Measurements from ENCODE around the gene LAIR2.

Gene LAIR2

DNA sequence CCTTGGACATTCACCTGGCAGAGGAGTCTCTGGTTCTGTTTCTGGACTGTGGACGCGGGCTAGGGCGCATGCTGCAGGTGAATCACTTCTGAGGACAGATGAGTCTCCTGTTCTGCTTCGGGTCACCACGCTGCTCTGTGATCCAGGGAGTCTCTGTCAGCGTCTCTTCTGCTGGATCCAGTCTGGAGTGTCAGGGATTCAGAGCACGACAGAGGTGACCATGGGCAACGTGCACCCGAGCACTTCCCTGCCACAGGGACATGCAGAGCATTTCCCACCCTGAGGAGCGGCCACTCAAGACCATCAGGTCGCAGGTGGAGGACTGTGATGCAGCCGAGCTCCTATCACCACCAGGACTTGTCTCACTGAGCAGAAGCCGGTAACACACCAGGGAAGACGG lies 46.6 kb downstream of the LAIR2 start:
- peaks cover 60% of the 10 kb centered on the region for H3K9me3 ChIP-seq (ENCODE audit: control insufficient read depth, insufficient read depth, low read length)
- H3K36me3 ChIP-seq (ENCODE audit: control insufficient read depth, insufficient read depth, low read length): no peaks in the 10 kb centered on the region
- H3K4me1 ChIP-seq (ENCODE audit: control insufficient read depth, insufficient read depth, low read length): no peaks in the 10 kb centered on the region
- H3K4me3 ChIP-seq (ENCODE audit: low read depth, low read length): no peak overlapping the region
- H3K27me3 ChIP-seq (ENCODE audit: control insufficient read depth, insufficient read depth, low read length): no peaks in the 10 kb centered on the region
- H3K9ac ChIP-seq (ENCODE audit: low read depth, low read length): no peak overlapping the region
- no peak overlapping the region for H3K27ac ChIP-seq (ENCODE audit: low read depth, low read length)

- no peaks in the 10 kb centered on the region for H3K4me1 ChIP-seq (ENCODE audit: control insufficient read depth, insufficient read depth, low read length)
- H3K9ac ChIP-seq (ENCODE audit: low read depth, low read length): no peak overlapping the region
- H3K36me3 ChIP-seq (ENCODE audit: control insufficient read depth, insufficient read depth, low read length): no peaks in the 10 kb centered on the region
- no peaks in the 10 kb centered on the region for H3K27me3 ChIP-seq (ENCODE audit: control insufficient read depth, insufficient read depth, low read length)
- no peak overlapping the region for H3K27ac ChIP-seq (ENCODE audit: low read depth, low read length)
- peaks cover 69% of the 10 kb centered on the region for H3K9me3 ChIP-seq (ENCODE audit: control insufficient read depth, insufficient read depth, low read length)
- H3K4me3 ChIP-seq (ENCODE audit: low read depth, low read length): no peak overlapping the region
These were observed 48.7 kb downstream of the LAIR2 start for GRCh38 chr19:54551293-54551692.

- H3K36me3 ChIP-seq (ENCODE audit: control insufficient read depth, insufficient read depth, low read length): no peaks in the 10 kb centered on the region
- no peaks in the 10 kb centered on the region for H3K4me1 ChIP-seq (ENCODE audit: control insufficient read depth, insufficient read depth, low read length)
- no peak overlapping the region for H3K27ac ChIP-seq (ENCODE audit: low read depth, low read length)
- no peak overlapping the region for H3K9ac ChIP-seq (ENCODE audit: low read depth, low read length)
- no peaks in the 10 kb centered on the region for H3K27me3 ChIP-seq (ENCODE audit: control insufficient read depth, insufficient read depth, low read length)
- H3K9me3 ChIP-seq (ENCODE audit: control insufficient read depth, insufficient read depth, low read length): peaks cover 71% of the 10 kb centered on the region
- H3K4me3 ChIP-seq (ENCODE audit: low read depth, low read length): no peak overlapping the region
These were observed 49.6 kb downstream of the LAIR2 start for GRCh38 chr19:54551950-54552912.

DNA sequence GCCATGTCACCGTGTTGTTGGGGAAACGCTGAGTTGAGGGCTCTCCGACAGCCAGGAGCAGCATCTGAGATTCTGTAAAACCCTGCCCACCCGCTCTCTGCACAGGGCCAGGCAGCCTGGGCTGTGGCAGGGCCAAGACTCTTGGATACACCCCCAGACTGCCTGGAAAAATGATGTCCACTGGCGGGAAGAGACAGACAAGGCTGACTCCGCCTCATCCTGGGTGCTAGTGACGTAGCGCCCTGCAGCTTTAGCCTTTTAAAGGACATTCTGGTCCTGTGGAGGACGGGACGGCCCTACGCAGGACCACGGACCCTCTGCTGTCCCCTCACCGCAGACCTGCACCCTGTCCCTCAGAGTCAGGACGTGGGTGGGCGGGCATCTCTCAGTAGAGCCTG lies 50.3 kb downstream of the LAIR2 start:
- H3K9me3 ChIP-seq (ENCODE audit: control insufficient read depth, insufficient read depth, low read length): peaks cover 75% of the 10 kb centered on the region
- H3K27ac ChIP-seq (ENCODE audit: low read depth, low read length): no peak overlapping the region
- H3K27me3 ChIP-seq (ENCODE audit: control insufficient read depth, insufficient read depth, low read length): no peaks in the 10 kb centered on the region
- H3K36me3 ChIP-seq (ENCODE audit: control insufficient read depth, insufficient read depth, low read length): no peaks in the 10 kb centered on the region
- H3K4me3 ChIP-seq (ENCODE audit: low read depth, low read length): no peak overlapping the region
- no peak overlapping the region for H3K9ac ChIP-seq (ENCODE audit: low read depth, low read length)
- H3K4me1 ChIP-seq (ENCODE audit: control insufficient read depth, insufficient read depth, low read length): no peaks in the 10 kb centered on the region

DNA sequence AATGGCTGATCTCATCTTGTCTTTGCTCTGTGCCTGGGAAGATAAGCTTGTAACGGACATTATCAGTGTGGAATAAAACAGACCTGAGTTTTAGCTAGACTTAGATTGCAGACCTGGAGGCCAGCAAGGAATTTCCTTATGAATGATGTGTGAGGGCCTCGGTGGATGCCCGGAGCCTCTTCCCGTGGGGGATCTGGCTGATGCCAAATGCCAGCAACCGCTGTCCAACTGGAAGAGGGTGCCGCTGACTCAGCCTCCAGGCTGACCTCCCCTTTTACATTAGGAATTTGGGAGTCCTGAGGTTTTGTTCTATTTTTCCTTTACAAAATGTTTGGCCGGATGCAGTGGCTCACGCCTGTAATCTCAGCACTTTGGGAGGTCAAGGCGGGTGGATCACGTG lies 51.4 kb downstream of the LAIR2 start:
- H3K9ac ChIP-seq (ENCODE audit: low read depth, low read length): no peak overlapping the region
- H3K27me3 ChIP-seq (ENCODE audit: control insufficient read depth, insufficient read depth, low read length): no peaks in the 10 kb centered on the region
- H3K36me3 ChIP-seq (ENCODE audit: control insufficient read depth, insufficient read depth, low read length): no peaks in the 10 kb centered on the region
- H3K4me1 ChIP-seq (ENCODE audit: control insufficient read depth, insufficient read depth, low read length): no peaks in the 10 kb centered on the region
- no peak overlapping the region for H3K4me3 ChIP-seq (ENCODE audit: low read depth, low read length)
- peaks cover 82% of the 10 kb centered on the region for H3K9me3 ChIP-seq (ENCODE audit: control insufficient read depth, insufficient read depth, low read length)
- no peak overlapping the region for H3K27ac ChIP-seq (ENCODE audit: low read depth, low read length)

DNA sequence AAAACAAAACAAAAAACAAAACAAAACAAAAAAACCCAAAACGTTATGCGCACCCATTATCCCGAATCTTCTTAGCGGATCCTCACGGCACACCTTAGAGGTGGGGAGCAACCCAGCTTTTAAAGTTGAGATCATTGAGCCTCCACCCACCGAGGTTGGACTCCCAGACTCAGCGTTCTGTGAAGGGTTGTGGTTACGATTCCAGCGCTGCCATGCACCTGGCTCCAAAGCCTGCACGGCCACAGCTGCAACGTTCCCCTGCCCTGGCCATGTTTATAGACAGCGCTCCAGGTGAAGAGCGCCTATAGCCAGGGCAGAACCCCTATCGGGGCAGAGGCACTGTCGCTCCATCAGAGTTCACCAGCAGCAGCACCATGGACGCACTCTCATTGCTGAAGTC lies 52.3 kb downstream of the LAIR2 start:
- Histone ChIP-seq H3K4me1 (ENCODE audit: control insufficient read depth, insufficient read depth, low read length) (no peaks in the 10 kb centered on the region), H3K9me3 (ENCODE audit: control insufficient read depth, insufficient read depth, low read length) (peaks cover 79% of the 10 kb centered on the region), H3K4me3 (ENCODE audit: low read depth, low read length) (no peak overlapping the region; the same call in 1 of the 2 replicates), H3K27me3 (ENCODE audit: control insufficient read depth, insufficient read depth, low read length) (no peaks in the 10 kb centered on the region), H3K9ac (ENCODE audit: low read depth, low read length) (no peak overlapping the region), H3K36me3 (ENCODE audit: control insufficient read depth, insufficient read depth, low read length) (no peaks in the 10 kb centered on the region), H3K27ac (ENCODE audit: low read depth, low read length) (no peak overlapping the region)

GRCh38 chr19:54556194-54556593 lies 53.6 kb downstream of the LAIR2 start:
- no peak overlapping the region for H3K27ac ChIP-seq (ENCODE audit: low read depth, low read length)
- H3K9me3 ChIP-seq (ENCODE audit: control insufficient read depth, insufficient read depth, low read length): peaks cover 87% of the 10 kb centered on the region
- no peaks in the 10 kb centered on the region for H3K36me3 ChIP-seq (ENCODE audit: control insufficient read depth, insufficient read depth, low read length)
- H3K9ac ChIP-seq (ENCODE audit: low read depth, low read length): no peak overlapping the region
- no peaks in the 10 kb centered on the region for H3K27me3 ChIP-seq (ENCODE audit: control insufficient read depth, insufficient read depth, low read length)
- no peak overlapping the region for H3K4me3 ChIP-seq (ENCODE audit: low read depth, low read length)
- no peaks in the 10 kb centered on the region for H3K4me1 ChIP-seq (ENCODE audit: control insufficient read depth, insufficient read depth, low read length)

DNA sequence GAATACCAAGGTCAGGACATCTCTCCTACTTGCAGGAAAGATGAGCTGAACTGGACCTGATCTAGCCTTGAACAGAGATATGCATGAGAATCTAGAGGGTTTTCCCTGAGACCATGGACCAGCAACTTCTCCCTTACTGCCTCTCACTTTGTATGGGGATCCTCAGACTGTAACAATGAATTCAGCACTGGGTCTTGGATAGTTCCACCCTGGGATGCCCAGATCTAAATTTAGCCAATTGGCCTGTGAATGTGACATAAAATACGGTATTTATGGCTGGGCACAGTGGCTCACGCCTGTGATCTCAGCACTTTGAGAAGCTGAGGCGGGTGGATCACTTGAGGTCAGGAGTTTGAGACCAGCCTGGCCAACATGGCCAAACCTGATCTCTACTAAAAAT lies 55.7 kb downstream of the LAIR2 start:
- Histone ChIP-seq H3K4me3 (ENCODE audit: low read depth, low read length) (peak overlapping the region; percentile 21; the same call in 1 of the 2 replicates), H3K36me3 (ENCODE audit: control insufficient read depth, insufficient read depth, low read length) (no peaks in the 10 kb centered on the region), H3K9ac (ENCODE audit: low read depth, low read length) (no peak overlapping the region), H3K27me3 (ENCODE audit: control insufficient read depth, insufficient read depth, low read length) (no peaks in the 10 kb centered on the region), H3K4me1 (ENCODE audit: control insufficient read depth, insufficient read depth, low read length) (no peaks in the 10 kb centered on the region), H3K9me3 (ENCODE audit: control insufficient read depth, insufficient read depth, low read length) (peaks cover 87% of the 10 kb centered on the region), H3K27ac (ENCODE audit: low read depth, low read length) (no peak overlapping the region)
